Metanephros (tissue), 1 donor: ENCODE data around the gene MGST1. TPM values are rescaled to one million over a fixed set of nuclear protein-coding genes. Genes with fewer than 3 reads are reported as not detected.

Experiments used
- total RNA-seq: library from RNA; depleted of rRNA; stranded (reverse); fragments of >200 nt; gene quantifications from one replicate; pipeline ENCODE4 v1.2.3, GENCODE V29; 2014

MGST1 gene
- 13.5 TPM for total RNA-seq

GRCh38 chr12:16347391-16348298 is at the start of gene MGST1:
Gene MGST1, plus strand, starts transcription at chr12:16347645. Its CDS starts 6,608 bp downstream, at chr12:16354253.

Other genes starting within 250 kb of the MGST1 start
- gene SLC15A5, start 70.0 kb upstream of the MGST1 start, total RNA-seq, result not detected